B cell (primary cell): ENCODE measurements around the gene SEPTIN5. TPM values are rescaled to one million over a fixed set of nuclear protein-coding genes. Genes with fewer than 3 reads are reported as not detected.

ENCODE experiments used
- ATAC-seq: fragments of 200-7000 bp; cut with Tn5 transposase; one replicate; pipeline ENCODE4 v1.10.0; 2021; ENCODE audit warnings: low read depth, mild to moderate bottlenecking, moderate number of reproducible peaks, moderate library complexity
- CTCF ChIA-PET: fragments of 350-600 bp; sonication (Branson Sonifier 250); formaldehyde crosslinking; loops from one replicate; lab custom pipeline; 2021; ENCODE audit warnings: antibody characterized with exemption, inconsistent platforms; lab: Charles Lee
- POLR2A ChIA-PET: fragments of 350-600 bp; sonication (Branson Sonifier 250); formaldehyde crosslinking; loops from one replicate; lab custom pipeline; 2021; ENCODE audit warnings: antibody characterized with exemption; lab: Charles Lee
- DNase-seq: peaks from one replicate; pipeline ENCODE4 v3.0.0; 2013
- H2AFZ ChIP-seq: 2 replicates; pipeline ENCODE4 v1.6.1; 2012; ENCODE audit warnings: mild to moderate bottlenecking, low read depth, low read length; ENCODE audit not compliant: insufficient read depth, poor library complexity, severe bottlenecking
- H3K27ac ChIP-seq, 2 donors: 1 replicate in 1 of 2; 2 replicates in 1 of 2; pipeline ENCODE4 v1.5.1; 2012 to 2013; ENCODE audit warnings: low read length in 2 of 2, mild to moderate bottlenecking in 2 of 2, moderate library complexity in 1 of 2
- H3K27me3 ChIP-seq, 4 experiments: fragments of 200-600 bp in 1 of 4; sonication (generic) in 1 of 4; replicated peaks in 1 of 4; 1 replicate in 2 of 4; 2 replicates in 2 of 4; pipeline versions ENCODE4 v1.6.1 to v1.7.0; 2013 to 2016; ENCODE audit warnings: low read length in 3 of 4, mild to moderate bottlenecking in 2 of 4, mixed read lengths in 1 of 4, moderate library complexity in 1 of 4; ENCODE audit not compliant: insufficient read depth in 4 of 4, control insufficient read depth in 3 of 4; ENCODE audit errors: control extremely low read depth in 1 of 4
- H3K36me3 ChIP-seq, 2 experiments: replicated peaks in 1 of 2; 1 replicate in 1 of 2; 2 replicates in 1 of 2; pipeline versions ENCODE4 v1.6.1 to v1.7.1; 2013; ENCODE audit warnings: low read length in 1 of 2; ENCODE audit not compliant: insufficient read depth in 2 of 2, control insufficient read depth in 1 of 2; ENCODE audit errors: control extremely low read depth in 1 of 2, extremely low read depth in 1 of 2
- H3K4me1 ChIP-seq, 2 donors: fragments of 200-600 bp in 1 of 2; sonication (generic) in 1 of 2; 1 replicate in 1 of 2; 2 replicates in 1 of 2; pipeline versions ENCODE4 v1.5.1 to v1.6.1; 2013 to 2017; ENCODE audit warnings: low read length in 2 of 2; ENCODE audit not compliant: control insufficient read depth in 2 of 2, insufficient read depth in 2 of 2
- H3K4me2 ChIP-seq: replicated peaks from 2 replicates; pipeline ENCODE3; 2012; ENCODE audit warnings: mild to moderate bottlenecking, low read depth, low read length; ENCODE audit not compliant: poor library complexity, severe bottlenecking
- H3K4me3 ChIP-seq, 5 experiments: fragments of 200-600 bp in 1 of 5; sonication (generic) in 1 of 5; 1 replicate in 3 of 5; 2 replicates in 2 of 5; pipeline versions ENCODE4 v1.5.1 to v1.7.0; 2011 to 2016; ENCODE audit warnings: low read length in 4 of 5, mild to moderate bottlenecking in 4 of 5, low read depth in 2 of 5, control low read depth in 1 of 5, moderate library complexity in 1 of 5; ENCODE audit not compliant: insufficient read depth in 1 of 5; ENCODE audit errors: control extremely low read depth in 1 of 5, extremely low read depth in 1 of 5
- H3K79me2 ChIP-seq: fragments of 200-600 bp; sonication (generic); one replicate; pipeline ENCODE4 v1.6.0; 2016; ENCODE audit warnings: low read length; ENCODE audit not compliant: control insufficient read depth, insufficient read depth
- H3K9ac ChIP-seq: fragments of 200-600 bp; sonication (generic); 2 replicates; pipeline ENCODE4 v1.6.1; 2017; ENCODE audit warnings: mild to moderate bottlenecking, low read length, moderate library complexity
- H3K9me3 ChIP-seq, 3 donors: one replicate each; pipeline versions ENCODE4 v1.6.1 to v1.7.1; 2013; ENCODE audit warnings: low read length in 2 of 3; ENCODE audit not compliant: control insufficient read depth in 2 of 3, insufficient read depth in 1 of 3; ENCODE audit errors: control extremely low read depth in 1 of 3
- H4K20me1 ChIP-seq: 2 replicates; pipeline ENCODE4 v1.6.0; 2012; ENCODE audit warnings: mild to moderate bottlenecking, low read length; ENCODE audit not compliant: insufficient read depth, control insufficient read depth, poor library complexity, severe bottlenecking
- H3K27ac Mint-ChIP-seq: one replicate; pipeline ENCODE4 v1.8.0; 2021; ENCODE audit warnings: mixed read lengths
- H3K27me3 Mint-ChIP-seq: one replicate; pipeline ENCODE4 v1.8.0; 2021; ENCODE audit warnings: mixed read lengths
- H3K4me1 Mint-ChIP-seq: one replicate; pipeline ENCODE4 v1.8.0; 2021; ENCODE audit warnings: mixed read lengths
- H3K4me3 Mint-ChIP-seq: one replicate; pipeline ENCODE4 v1.8.0; 2021; ENCODE audit warnings: mixed read lengths
- H3K9me3 Mint-ChIP-seq: one replicate; pipeline ENCODE4 v1.8.0; 2022; ENCODE audit warnings: mixed read lengths; ENCODE audit not compliant: insufficient read depth
- CTCF ChIP-seq: fragments of 200-600 bp; IDR thresholded peaks from one replicate; pipeline ENCODE4 v1.8.0; 2022; ENCODE audit warnings: antibody characterized with exemption, mild to moderate bottlenecking
- EZH2 ChIP-seq: IDR thresholded peaks from 2 replicates; pipeline ENCODE4 v1.6.1; 2012; ENCODE audit warnings: borderline replicate concordance, low read depth, mild to moderate bottlenecking, moderate library complexity, low read length; ENCODE audit not compliant: insufficient read depth, poor library complexity, severe bottlenecking
- WGBS: methylation state at CpG from one replicate; pipeline ENCODE4 v1.1.5; 2013; ENCODE audit warnings: missing lambda C conversion rate; ENCODE audit not compliant: insufficient coverage; 5-methylcytosine and 5-hydroxymethylcytosine counted together
- intact Hi-C: fragments of 100-400 bp; cut with micrococcal nuclease; formaldehyde crosslinking; loops from one replicate; pipeline ENCODE4 v1.10.0; 2022
- polyA plus RNA-seq: library from polyadenylated mRNA; depleted of rRNA; stranded (reverse); fragments of >200 nt; gene quantifications from 2 replicates; pipeline ENCODE4 v1.2.3, GENCODE V29; 2012
- total RNA-seq, 2 donors: library from RNA; stranded (reverse); fragments of 120-200 nt in 1 of 2; gene quantifications; 1 replicate in 1 of 2; 2 replicates in 1 of 2; pipeline versions ENCODE4 v1.2.3 to v1.2.4, GENCODE V29; 2013 to 2022

The SEPTIN5 gene
- total and polyA plus RNA-seq, 2 donors (not counting 1 experiment from before 2014, with no cell fraction given): 0.06 TPM; not detected in 1

- ATAC-seq (no peak), DNase-seq (no peak)
- Histone ChIP-seq H3K79me2 (no peaks in the 10 kb centered on the region), H3K4me3 (no peak overlapping the region), H2AFZ (no peak overlapping the region), H3K4me2 (no peak overlapping the region), H3K36me3 (no peaks in the 10 kb centered on the region), H3K4me1 (no peaks in the 10 kb centered on the region), H4K20me1 (no peaks in the 10 kb centered on the region), H3K9me3 (no peaks in the 10 kb centered on the region), H3K9ac (no peak overlapping the region), H3K27ac (no peak overlapping the region), H3K27me3 (no peaks in the 10 kb centered on the region)
- H3K27me3 Mint-ChIP-seq: peaks cover 25% of the 10 kb centered on the region
- ChIA-PET CTCF (no interaction called here), POLR2A (no interaction called here)
- WGBS: 94% methylated on average over 2 of the region's 9 CpGs
- H3K4me3 Mint-ChIP-seq: no peak overlapping the region
- TF ChIP-seq EZH2 (no peak), CTCF (no peak)
- intact Hi-C loops: no loop called here
- no peaks in the 10 kb centered on the region for H3K9me3 Mint-ChIP-seq
- H3K27ac Mint-ChIP-seq: no peak overlapping the region
- H3K4me1 Mint-ChIP-seq: no peaks in the 10 kb centered on the region
Observed at GRCh38 chr22:19672054-19672776, 42.1 kb upstream of the SEPTIN5 start.

- H2AFZ ChIP-seq: no peak overlapping the region
- Mint-ChIP-seq H3K4me1 (no peaks in the 10 kb centered on the region), H3K9me3 (no peaks in the 10 kb centered on the region), H3K27ac (no peak overlapping the region), H3K4me3 (no peak overlapping the region), H3K27me3 (peaks cover 29% of the 10 kb centered on the region)
- TF ChIP-seq EZH2 (no peak), CTCF (no peak)
- H4K20me1 ChIP-seq: no peaks in the 10 kb centered on the region
- ChIA-PET CTCF (no interaction called here), POLR2A (no interaction called here)
- 76% methylated on average over 2 of the region's 4 CpGs for WGBS
- no peak overlapping the region for H3K4me2 ChIP-seq
- H3K27me3 ChIP-seq: no peaks in the 10 kb centered on the region
- intact Hi-C loops: no loop called here
- H3K4me1 ChIP-seq: no peaks in the 10 kb centered on the region
- DNase-seq: no peak
- no peak overlapping the region for H3K9ac ChIP-seq
- no peak for ATAC-seq
- no peaks in the 10 kb centered on the region for H3K9me3 ChIP-seq
- H3K79me2 ChIP-seq: no peaks in the 10 kb centered on the region
- H3K36me3 ChIP-seq: no peaks in the 10 kb centered on the region
- H3K27ac ChIP-seq: no peak overlapping the region
- H3K4me3 ChIP-seq: no peak overlapping the region
Observed at GRCh38 chr22:19673660-19674059, 40.6 kb upstream of the SEPTIN5 start.
